Tibial artery (tissue), 4 donors: Measurements from ENCODE around the gene UBE2E2.

Experiments used
- DNase-seq, 2 donors: peaks; one replicate each; pipeline ENCODE4 v3.0.0-alpha.2; 2019
- H3K27ac ChIP-seq, 2 donors: fragments of 200-600 bp; sonication (generic) in 1 of 2; 1 replicate in 1 of 2; 2 replicates in 1 of 2; pipeline ENCODE4 v1.5.1; 2018 to 2019; ENCODE audit warnings: mild to moderate bottlenecking in 1 of 2
- H3K27me3 ChIP-seq, 2 donors: fragments of 200-600 bp; sonication (generic) in 1 of 2; one replicate each; pipeline versions ENCODE4 v1.5.1 to v1.6.0; 2016 to 2019
- H3K36me3 ChIP-seq, 3 donors: fragments of 200-600 bp; sonication (generic) in 2 of 3; one replicate each; pipeline ENCODE4 v1.5.1; 2016 to 2019; ENCODE audit warnings: mild to moderate bottlenecking in 2 of 3
- H3K4me1 ChIP-seq, 4 donors: fragments of 200-600 bp; sonication (generic) in 2 of 4; 1 replicate in 3 of 4; 2 replicates in 1 of 4; pipeline ENCODE4 v1.5.1; 2016 to 2019
- H3K4me3 ChIP-seq, 2 donors: fragments of 200-600 bp; sonication (generic) in 1 of 2; 1 replicate in 1 of 2; 2 replicates in 1 of 2; pipeline ENCODE4 v1.5.1; 2018 to 2019; ENCODE audit warnings: mild to moderate bottlenecking in 2 of 2
- H3K9me3 ChIP-seq, 3 donors: fragments of 200-600 bp; sonication (generic) in 1 of 3; one replicate each; pipeline ENCODE4 v1.5.1; 2016 to 2019
- CTCF ChIP-seq, 2 experiments: fragments of 200-600 bp in 1 of 2; fragments of 450-650 bp in 1 of 2; IDR thresholded peaks; one replicate each; pipeline ENCODE4 v1.5.1; 2017 to 2019; ENCODE audit warnings: antibody characterized with exemption in 2 of 2, mild to moderate bottlenecking in 1 of 2, moderate library complexity in 1 of 2
- intact Hi-C: fragments of 100-400 bp; cut with DNase I; formaldehyde crosslinking; loops from one replicate; pipeline ENCODE4 v1.15.0; 2023; ENCODE audit warnings: low total_unique reads

The UBE2E2 gene

GRCh38 chr3:23494967-23495366, 291.8 kb downstream of the UBE2E2 start:
- Histone ChIP-seq H3K27me3 (no peaks in the 10 kb centered on the region), H3K4me3 (no peak overlapping the region), H3K9me3 (no peaks in the 10 kb centered on the region), H3K27ac (no peak overlapping the region), H3K36me3 (no peaks in the 10 kb centered on the region), H3K4me1 (peaks cover 0 to 22% (median 7%) of the 10 kb centered on the region in 4 donors)
- no peak for DNase-seq
- intact Hi-C loops = no loop called here
- no peak for TF ChIP-seq CTCF (IDR thresholded peaks at IDR 0.05)

- H3K9me3 ChIP-seq = no peaks in the 10 kb centered on the region
- DNase-seq = no peak
- no peak overlapping the region for H3K27ac ChIP-seq
- intact Hi-C loops = no loop called here
- no peaks in the 10 kb centered on the region for H3K27me3 ChIP-seq
- H3K36me3 ChIP-seq = no peaks in the 10 kb centered on the region
- no peak for TF ChIP-seq CTCF (IDR thresholded peaks at IDR 0.05)
- no peak overlapping the region for H3K4me3 ChIP-seq
- H3K4me1 ChIP-seq = peaks cover 0 to 19% (median 7%) of the 10 kb centered on the region in 4 donors
These were observed 292.4 kb downstream of the UBE2E2 start for GRCh38 chr3:23495507-23495906.

GRCh38 chr3:23496165-23496564, 293.0 kb downstream of the UBE2E2 start:
- intact Hi-C loops = no loop called here
- no peaks in the 10 kb centered on the region for H3K27me3 ChIP-seq
- TF ChIP-seq CTCF (IDR thresholded peaks at IDR 0.05) = no peak
- peaks cover 0 to 19% (median 8%) of the 10 kb centered on the region in 4 donors for H3K4me1 ChIP-seq
- H3K36me3 ChIP-seq = no peaks in the 10 kb centered on the region
- no peak overlapping the region for H3K27ac ChIP-seq
- no peak overlapping the region for H3K4me3 ChIP-seq
- DNase-seq = no peak
- H3K9me3 ChIP-seq = no peaks in the 10 kb centered on the region

- no peak overlapping the region for H3K4me3 ChIP-seq
- no peak for TF ChIP-seq CTCF (IDR thresholded peaks at IDR 0.05)
These were observed 294.0 kb downstream of the UBE2E2 start for GRCh38 chr3:23497156-23497555.

GRCh38 chr3:23501201-23501802, 298.2 kb downstream of the UBE2E2 start:
- no peaks in the 10 kb centered on the region for H3K36me3 ChIP-seq
- H3K27ac ChIP-seq = no peak overlapping the region
- H3K27me3 ChIP-seq = no peaks in the 10 kb centered on the region
- no peak for TF ChIP-seq CTCF (IDR thresholded peaks at IDR 0.05)
- H3K4me3 ChIP-seq = no peak overlapping the region
- no peak for DNase-seq
- H3K9me3 ChIP-seq = no peaks in the 10 kb centered on the region
- peaks cover 0 to 16% (median 4%) of the 10 kb centered on the region in 4 donors for H3K4me1 ChIP-seq
- intact Hi-C loops = no loop called here

More at GRCh38 chr3:23497156-23497555, 294.0 kb downstream of the UBE2E2 start:
- Histone ChIP-seq H3K4me1 (peaks cover 0 to 27% (median 11%) of the 10 kb centered on the region in 4 donors), H3K27ac (no peak overlapping the region), H3K9me3 (no peaks in the 10 kb centered on the region), H3K27me3 (no peaks in the 10 kb centered on the region), H3K36me3 (no peaks in the 10 kb centered on the region)
- DNase-seq = no peak
- intact Hi-C loops = no loop called here

- no peak for TF ChIP-seq CTCF (IDR thresholded peaks at IDR 0.05)
- Histone ChIP-seq H3K4me1 (no peaks in the 10 kb centered on the region), H3K4me3 (no peak overlapping the region), H3K36me3 (no peaks in the 10 kb centered on the region), H3K27ac (no peak overlapping the region), H3K27me3 (no peaks in the 10 kb centered on the region), H3K9me3 (no peaks in the 10 kb centered on the region)
- intact Hi-C loops = no loop called here
- DNase-seq = no peak
These were observed 305.3 kb downstream of the UBE2E2 start for GRCh38 chr3:23508464-23508863.
